ENCODE measurements around the gene SH3PXD2A. TPM values are rescaled to one million over a fixed set of nuclear protein-coding genes. Genes with fewer than 3 reads are reported as not detected.

Gene SH3PXD2A
- total and polyA plus RNA-seq, 2 of the 4 experiments (the other 2 are of a cell fraction) = 6.3 to 23.0 TPM

- Histone ChIP-seq H3K9me1 (ENCODE audit: insufficient read depth, low read length) (no peaks in the 10 kb centered on the region), H2BK15ac (ENCODE audit: low read depth, low read length) (no peak overlapping the region), H3K9me3 (ENCODE audit: control insufficient read depth, insufficient read depth, low read length) (no peaks in the 10 kb centered on the region), H3K14ac (replicated peaks; ENCODE audit: low read depth, low read length) (no peak overlapping the region), H4K8ac (ENCODE audit: low read depth in 2 of 2, low read length in 2 of 2) (no peak overlapping the region), H3K4me2 (ENCODE audit: low read depth, low read length) (no peak overlapping the region), H2AK5ac (ENCODE audit: low read depth, low read length) (no peak overlapping the region), H3K9ac (ENCODE audit: low read depth, low read length) (no peak overlapping the region), H3K4me1 (ENCODE audit: control insufficient read depth, insufficient read depth, low read length) (peaks cover 5% of the 10 kb centered on the region; the same call in 1 of the 2 replicates), H3K4me3 (ENCODE audit: insufficient read depth, low read depth, low read length) (no peak overlapping the region), H3K79me1 (ENCODE audit: low read depth in 1 of 2, low read length in 2 of 2) (no peaks in the 10 kb centered on the region), H2AK9ac (replicated peaks; ENCODE audit: low read depth, low read length, poor library complexity) (no peak overlapping the region), H4K91ac (ENCODE audit: insufficient read depth, low read depth, low read length) (no peak overlapping the region), H2BK20ac (ENCODE audit: low read depth, low read length) (no peak overlapping the region), H3K36me3 (ENCODE audit: control insufficient read depth, insufficient read depth, low read length) (no peaks in the 10 kb centered on the region), H3K23ac (ENCODE audit: low read depth, low read length) (no peak overlapping the region), H2BK5ac (ENCODE audit: low read depth, low read length, poor library complexity, severe bottlenecking) (no peak overlapping the region), H3K56ac (ENCODE audit: extremely low read depth, insufficient read depth, low read length) (no peak overlapping the region), H3K27me3 (ENCODE audit: control insufficient read depth, insufficient read depth, low read length) (peaks cover 84% of the 10 kb centered on the region), H2BK120ac (ENCODE audit: low read depth, low read length) (no peak overlapping the region), H4K20me1 (ENCODE audit: insufficient read depth, low read length) (0 out of 2 replicates have a peak, but pooled peaks cover 3% of the 10 kb centered on the region), H4K5ac (ENCODE audit: low read depth, low read length) (no peak overlapping the region), H3K27ac (ENCODE audit: insufficient read depth, low read length) (no peak overlapping the region), H3K18ac (ENCODE audit: low read depth, low read length) (no peak overlapping the region), H2AFZ (replicated peaks; ENCODE audit: low read length, poor library complexity) (no peak overlapping the region), H3K4ac (ENCODE audit: low read depth, low read length) (no peak overlapping the region)
- WGBS, 2 experiments (ENCODE audit: extremely low coverage in 2 of 2, insufficient read length in 1 of 2) = 78% methylated on average over 3 of the region's 7 CpGs; no CpG with 5 or more reads in 1 of the 2 experiments
- dilution Hi-C loops (cut with HindIII; ENCODE audit: low sequenced_read_pairs, unreplicated experiment) (no loop called here), intact Hi-C loops (cut with micrococcal nuclease) (no loop called here), in situ Hi-C loops (cut with MboI; ENCODE audit: low sequenced_read_pairs) (no loop called here)
- ChIA-PET CTCF (no interaction called here), POLR2A (ENCODE audit: unreplicated experiment) (interaction anchor here (0.7 kb wide), 1 partner anchor 58 kb away, joined by 12 read pairs; no protein-coding TSS in a partner anchor)
- BruUV-seq (replicated peaks) = no TSS peak
- DNase-seq (no peak), ATAC-seq (ENCODE audit: low read depth) (no peak)
- no peak for TF ChIP-seq RAD21 (IDR thresholded peaks at IDR 0.05; ENCODE audit: low read length)
- no peak for TF ChIP-seq FOS (IDR thresholded peaks at IDR 0.05; ENCODE audit: low read depth, low read length)
- no peak for TF ChIP-seq MAFK (IDR thresholded peaks at IDR 0.05; ENCODE audit: low read depth, low read length)
- TF ChIP-seq RFX5 (IDR thresholded peaks at IDR 0.05; ENCODE audit: low read depth, low read length) = no peak
- TF ChIP-seq POLR2A (IDR thresholded peaks at IDR 0.05; ENCODE audit: low read depth, low read length) = no peak
- TF ChIP-seq BHLHE40 (IDR thresholded peaks at IDR 0.05; ENCODE audit: low read depth, low read length) = no peak
- no peak for TF ChIP-seq MXI1 (IDR thresholded peaks at IDR 0.05; ENCODE audit: borderline replicate concordance, low read depth, low read length)
- no peak for TF ChIP-seq CEBPB (IDR thresholded peaks at IDR 0.05; ENCODE audit: low read depth, low read length)
- TF ChIP-seq RCOR1 (IDR thresholded peaks at IDR 0.05; ENCODE audit: insufficient replicate concordance, low read length) = no peak
- no peak for TF ChIP-seq SMC3 (IDR thresholded peaks at IDR 0.05; ENCODE audit: low read depth, low read length)
- TF ChIP-seq, protein P1, sequence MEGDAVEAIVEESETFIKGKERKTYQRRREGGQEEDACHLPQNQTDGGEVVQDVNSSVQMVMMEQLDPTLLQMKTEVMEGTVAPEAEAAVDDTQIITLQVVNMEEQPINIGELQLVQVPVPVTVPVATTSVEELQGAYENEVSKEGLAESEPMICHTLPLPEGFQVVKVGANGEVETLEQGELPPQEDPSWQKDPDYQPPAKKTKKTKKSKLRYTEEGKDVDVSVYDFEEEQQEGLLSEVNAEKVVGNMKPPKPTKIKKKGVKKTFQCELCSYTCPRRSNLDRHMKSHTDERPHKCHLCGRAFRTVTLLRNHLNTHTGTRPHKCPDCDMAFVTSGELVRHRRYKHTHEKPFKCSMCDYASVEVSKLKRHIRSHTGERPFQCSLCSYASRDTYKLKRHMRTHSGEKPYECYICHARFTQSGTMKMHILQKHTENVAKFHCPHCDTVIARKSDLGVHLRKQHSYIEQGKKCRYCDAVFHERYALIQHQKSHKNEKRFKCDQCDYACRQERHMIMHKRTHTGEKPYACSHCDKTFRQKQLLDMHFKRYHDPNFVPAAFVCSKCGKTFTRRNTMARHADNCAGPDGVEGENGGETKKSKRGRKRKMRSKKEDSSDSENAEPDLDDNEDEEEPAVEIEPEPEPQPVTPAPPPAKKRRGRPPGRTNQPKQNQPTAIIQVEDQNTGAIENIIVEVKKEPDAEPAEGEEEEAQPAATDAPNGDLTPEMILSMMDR (conservative IDR thresholded peaks at IDR 0.05; ENCODE audit: low read depth, low read length) = no peak
- no peak for TF ChIP-seq USF2 (IDR thresholded peaks at IDR 0.05; ENCODE audit: low read depth, low read length)
- TF ChIP-seq, protein P2, sequence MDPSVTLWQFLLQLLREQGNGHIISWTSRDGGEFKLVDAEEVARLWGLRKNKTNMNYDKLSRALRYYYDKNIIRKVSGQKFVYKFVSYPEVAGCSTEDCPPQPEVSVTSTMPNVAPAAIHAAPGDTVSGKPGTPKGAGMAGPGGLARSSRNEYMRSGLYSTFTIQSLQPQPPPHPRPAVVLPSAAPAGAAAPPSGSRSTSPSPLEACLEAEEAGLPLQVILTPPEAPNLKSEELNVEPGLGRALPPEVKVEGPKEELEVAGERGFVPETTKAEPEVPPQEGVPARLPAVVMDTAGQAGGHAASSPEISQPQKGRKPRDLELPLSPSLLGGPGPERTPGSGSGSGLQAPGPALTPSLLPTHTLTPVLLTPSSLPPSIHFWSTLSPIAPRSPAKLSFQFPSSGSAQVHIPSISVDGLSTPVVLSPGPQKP (IDR thresholded peaks at IDR 0.05; ENCODE audit: borderline replicate concordance, low read depth, low read length) = no peak
Observed at GRCh38 chr10:103573205-103573487, 282.2 kb downstream of the SH3PXD2A start.
